Calu3 (cell line): ENCODE measurements around the gene IL12B. TPM values are rescaled to one million over a fixed set of nuclear protein-coding genes. Genes with fewer than 3 reads are reported as not detected.

Experiments
- BruUV-seq: library from RNA; stranded (reverse); fragments of 400-500 nt; replicated peaks from 2 replicates; lab custom pipeline; 2021; lab: Mats Ljungman, UMichigan
- CTCF ChIA-PET: fragments of 300-600 bp; sonication (Branson Sonifier 250); formaldehyde crosslinking; loops from one replicate; lab custom pipeline; 2022; ENCODE audit warnings: antibody characterized with exemption; lab: Charles Lee
- DNase-seq: peaks from one replicate; pipeline ENCODE4 v3.0.0; 2022
- H3K27ac Mint-ChIP-seq: one replicate; pipeline ENCODE4 v1.8.0; 2022; ENCODE audit warnings: mixed read lengths; ENCODE audit not compliant: unreplicated experiment
- H3K27me3 Mint-ChIP-seq: one replicate; pipeline ENCODE4 v1.8.0; 2022; ENCODE audit warnings: mixed read lengths; ENCODE audit not compliant: unreplicated experiment
- H3K36me3 Mint-ChIP-seq: one replicate; pipeline ENCODE4 v1.8.0; 2022; ENCODE audit warnings: mild to moderate bottlenecking, moderate library complexity, mixed read lengths; ENCODE audit not compliant: insufficient read depth, unreplicated experiment
- H3K4me1 Mint-ChIP-seq: one replicate; pipeline ENCODE4 v1.8.0; 2022; ENCODE audit warnings: mild to moderate bottlenecking, low read depth, mixed read lengths; ENCODE audit not compliant: unreplicated experiment
- H3K4me3 Mint-ChIP-seq: one replicate; pipeline ENCODE4 v1.8.0; 2022; ENCODE audit warnings: mild to moderate bottlenecking, low read depth, moderate library complexity, mixed read lengths; ENCODE audit not compliant: unreplicated experiment
- H3K9me3 Mint-ChIP-seq: one replicate; pipeline ENCODE4 v1.8.0; 2022; ENCODE audit warnings: low read depth, mixed read lengths; ENCODE audit not compliant: unreplicated experiment
- intact Hi-C: fragments of 100-400 bp; cut with micrococcal nuclease; formaldehyde crosslinking; loops from one replicate; pipeline ENCODE4 v1.10.0; 2022; ENCODE audit not compliant: unreplicated experiment
- total RNA-seq: library from RNA; stranded (reverse); gene quantifications from 2 replicates; pipeline ENCODE4 v1.2.3, GENCODE V29; 2022
- TF ChIP-seq, protein P1 (sequence below): fragments of 200-600 bp; IDR thresholded peaks from one replicate; pipeline ENCODE4 v1.8.0; 2022; ENCODE audit warnings: antibody characterized with exemption; ENCODE audit not compliant: unreplicated experiment

The IL12B gene
- total RNA-seq, 1 experiment from 2014 or later: not detected

- Mint-ChIP-seq H3K9me3 (no peaks in the 10 kb centered on the region), H3K4me3 (no peak overlapping the region), H3K27ac (no peak overlapping the region), H3K4me1 (peaks cover 41% of the 10 kb centered on the region), H3K27me3 (peaks cover 64% of the 10 kb centered on the region), H3K36me3 (peaks cover 4% of the 10 kb centered on the region)
- DNase-seq: no peak
- no TSS peak for BruUV-seq
- intact Hi-C loops: loop anchor here (10.0 kb wide), 1 partner anchor 578 kb away; the partner anchor contains the start of gene ADRA1B
- CTCF ChIA-PET: interaction anchor here (0.7 to 1.3 kb wide), 3 partner anchors 27 to 535 kb away, joined by 3 read pairs; no protein-coding TSS in a partner anchor
- TF ChIP-seq, protein P1, sequence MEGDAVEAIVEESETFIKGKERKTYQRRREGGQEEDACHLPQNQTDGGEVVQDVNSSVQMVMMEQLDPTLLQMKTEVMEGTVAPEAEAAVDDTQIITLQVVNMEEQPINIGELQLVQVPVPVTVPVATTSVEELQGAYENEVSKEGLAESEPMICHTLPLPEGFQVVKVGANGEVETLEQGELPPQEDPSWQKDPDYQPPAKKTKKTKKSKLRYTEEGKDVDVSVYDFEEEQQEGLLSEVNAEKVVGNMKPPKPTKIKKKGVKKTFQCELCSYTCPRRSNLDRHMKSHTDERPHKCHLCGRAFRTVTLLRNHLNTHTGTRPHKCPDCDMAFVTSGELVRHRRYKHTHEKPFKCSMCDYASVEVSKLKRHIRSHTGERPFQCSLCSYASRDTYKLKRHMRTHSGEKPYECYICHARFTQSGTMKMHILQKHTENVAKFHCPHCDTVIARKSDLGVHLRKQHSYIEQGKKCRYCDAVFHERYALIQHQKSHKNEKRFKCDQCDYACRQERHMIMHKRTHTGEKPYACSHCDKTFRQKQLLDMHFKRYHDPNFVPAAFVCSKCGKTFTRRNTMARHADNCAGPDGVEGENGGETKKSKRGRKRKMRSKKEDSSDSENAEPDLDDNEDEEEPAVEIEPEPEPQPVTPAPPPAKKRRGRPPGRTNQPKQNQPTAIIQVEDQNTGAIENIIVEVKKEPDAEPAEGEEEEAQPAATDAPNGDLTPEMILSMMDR: no peak
Measured at GRCh38 chr5:159337016-159337955, 7.0 kb upstream of the IL12B start.

DNA sequence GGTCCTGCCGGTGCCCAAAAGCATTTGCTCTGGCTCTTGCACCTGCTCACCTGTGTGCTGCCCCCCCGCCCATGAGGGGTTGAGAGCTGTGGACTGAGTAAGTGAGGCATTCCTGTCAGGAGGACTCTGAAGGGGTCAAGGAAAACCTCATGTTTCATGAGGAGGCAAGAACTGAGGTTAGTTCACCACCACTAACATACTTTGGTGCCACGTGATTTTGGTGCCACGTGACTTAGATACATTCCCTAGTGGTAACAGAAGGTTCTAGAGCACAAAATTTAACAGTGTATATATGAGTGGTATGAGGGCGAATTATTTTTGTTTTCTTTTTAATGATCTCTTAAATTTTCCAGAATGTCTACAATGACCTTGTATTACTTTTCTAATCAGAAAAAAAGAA lies 6.3 kb upstream of the IL12B start:
- BruUV-seq: no TSS peak
- no peak overlapping the region for H3K27ac Mint-ChIP-seq
- H3K9me3 Mint-ChIP-seq: no peaks in the 10 kb centered on the region
- peaks cover 34% of the 10 kb centered on the region for H3K4me1 Mint-ChIP-seq
- intact Hi-C loops: loop anchor here (10.0 kb wide), 1 partner anchor 578 kb away; the partner anchor contains the start of gene ADRA1B
- H3K27me3 Mint-ChIP-seq: peaks cover 64% of the 10 kb centered on the region
- H3K36me3 Mint-ChIP-seq: peaks cover 4% of the 10 kb centered on the region
- DNase-seq: no peak
- TF ChIP-seq, protein P1: no peak
- CTCF ChIA-PET: interaction anchor here (1.0 to 1.3 kb wide), 2 partner anchors 26 to 50 kb away, joined by 3 read pairs; no protein-coding TSS in a partner anchor
- H3K4me3 Mint-ChIP-seq: no peak overlapping the region

DNA sequence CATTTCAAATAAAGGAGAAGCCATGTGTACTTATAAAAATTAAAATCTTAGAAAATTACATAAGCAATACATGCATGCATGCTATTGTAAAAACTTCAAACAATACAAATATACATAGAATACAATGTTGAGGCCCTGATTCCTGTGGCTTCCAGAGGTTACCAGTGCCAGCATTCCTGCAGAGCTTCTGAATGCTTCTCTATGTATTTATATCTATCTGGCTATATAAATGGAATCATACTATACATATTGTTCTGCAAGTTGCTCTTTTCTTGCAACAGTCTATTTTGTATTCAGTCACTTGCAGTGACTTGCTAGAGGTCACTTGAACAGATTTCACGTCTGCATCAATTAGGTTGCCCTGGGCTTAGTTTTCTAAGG lies 3.2 kb upstream of the IL12B start:
- BruUV-seq: no TSS peak
- Mint-ChIP-seq H3K9me3 (no peaks in the 10 kb centered on the region), H3K4me3 (no peak overlapping the region), H3K36me3 (peaks cover 7% of the 10 kb centered on the region), H3K4me1 (peaks cover 24% of the 10 kb centered on the region), H3K27me3 (peaks cover 85% of the 10 kb centered on the region), H3K27ac (no peak overlapping the region)
- TF ChIP-seq, protein P1: no peak
- intact Hi-C loops: loop anchor here (5.0 to 10.0 kb wide), 2 partner anchors 581 to 654 kb away; partner anchors contain the start of gene ADRA1B
- CTCF ChIA-PET: no interaction called here
- DNase-seq: no peak

DNA sequence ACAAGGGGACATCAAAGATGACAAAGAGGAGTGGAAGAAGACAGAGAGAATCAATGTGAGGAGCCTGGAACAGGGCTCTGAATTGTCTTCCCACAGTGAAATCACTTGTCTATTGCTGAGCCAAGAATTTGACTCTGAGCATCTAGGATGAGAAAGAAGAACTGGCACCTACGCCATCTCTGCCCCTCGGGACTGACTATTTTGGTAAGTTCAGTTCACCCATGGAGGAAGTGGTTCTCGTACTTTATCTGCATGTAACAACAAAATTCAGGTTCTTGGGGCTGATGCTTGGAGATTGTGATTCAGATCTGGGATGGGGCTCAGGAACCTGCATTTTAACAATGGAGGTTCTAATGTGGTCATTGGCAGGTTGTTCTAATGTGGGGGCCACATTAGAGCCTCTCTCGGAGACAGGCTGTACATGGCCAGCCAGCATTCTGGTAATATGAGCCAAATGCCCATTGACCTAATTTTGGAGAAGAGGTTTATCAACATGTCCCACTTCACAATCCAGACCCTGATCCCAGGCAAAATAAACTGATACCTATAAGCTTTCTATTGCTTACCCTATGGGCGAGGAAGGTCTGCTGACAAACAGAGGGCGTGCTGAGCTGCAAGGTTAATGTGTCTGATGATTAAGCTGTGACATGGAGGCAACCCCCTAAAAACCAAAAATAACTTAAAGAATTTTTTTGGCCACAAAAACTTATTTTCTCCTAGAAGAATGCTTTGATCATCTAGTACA lies 2.7 kb upstream of the IL12B start:
- intact Hi-C loops: loop anchor here (5.0 to 10.0 kb wide), 2 partner anchors 582 to 654 kb away; partner anchors contain the start of gene ADRA1B
- Mint-ChIP-seq H3K9me3 (no peaks in the 10 kb centered on the region), H3K4me3 (no peak overlapping the region), H3K27me3 (peaks cover 91% of the 10 kb centered on the region), H3K4me1 (peaks cover 20% of the 10 kb centered on the region), H3K36me3 (peaks cover 7% of the 10 kb centered on the region), H3K27ac (no peak overlapping the region)
- CTCF ChIA-PET: no interaction called here
- DNase-seq: no peak
- no TSS peak for BruUV-seq
- TF ChIP-seq, protein P1: no peak
